ENCODE measurements around the gene GLO1.

GLO1 gene

DNA sequence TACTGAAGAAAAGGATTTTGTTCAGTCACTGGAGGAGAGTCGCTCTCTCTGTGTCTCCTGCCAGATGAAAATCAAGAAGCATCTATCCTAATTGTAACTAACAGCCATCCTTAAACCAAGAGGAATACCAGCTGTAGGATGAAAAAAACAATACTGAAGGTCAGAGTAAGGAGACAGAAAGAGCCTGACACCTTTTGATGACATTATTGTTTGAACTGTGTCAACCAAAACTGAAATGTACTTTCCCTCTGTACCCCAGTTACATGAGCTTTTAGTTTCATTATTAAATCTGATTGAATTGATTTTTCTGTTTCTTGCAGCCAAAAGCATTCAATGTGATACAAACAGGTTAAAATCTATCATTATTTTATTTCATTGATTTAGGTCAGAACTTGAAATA lies 46.0 kb downstream of the GLO1 start:
- no peak for DNase-seq

DNA sequence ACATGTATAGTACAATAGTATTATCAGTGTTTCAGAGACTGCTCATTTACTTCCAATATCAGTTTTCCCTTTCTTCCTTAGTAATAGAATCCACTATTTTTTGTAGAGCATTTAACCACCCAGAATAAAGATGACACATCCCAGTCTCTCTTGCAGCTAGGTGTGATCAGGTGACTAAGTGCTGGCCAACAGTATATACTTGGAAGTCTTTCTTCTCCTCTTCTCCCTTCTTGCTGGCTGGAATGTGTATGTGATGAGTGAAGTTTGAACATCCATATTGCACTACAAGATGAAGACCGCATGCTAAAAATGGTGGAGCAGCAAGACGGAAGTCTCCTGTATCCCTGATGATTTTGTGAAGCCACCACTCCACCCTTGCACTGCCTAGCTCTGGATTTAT lies 48.7 kb downstream of the GLO1 start:
- no peak for DNase-seq

DNA sequence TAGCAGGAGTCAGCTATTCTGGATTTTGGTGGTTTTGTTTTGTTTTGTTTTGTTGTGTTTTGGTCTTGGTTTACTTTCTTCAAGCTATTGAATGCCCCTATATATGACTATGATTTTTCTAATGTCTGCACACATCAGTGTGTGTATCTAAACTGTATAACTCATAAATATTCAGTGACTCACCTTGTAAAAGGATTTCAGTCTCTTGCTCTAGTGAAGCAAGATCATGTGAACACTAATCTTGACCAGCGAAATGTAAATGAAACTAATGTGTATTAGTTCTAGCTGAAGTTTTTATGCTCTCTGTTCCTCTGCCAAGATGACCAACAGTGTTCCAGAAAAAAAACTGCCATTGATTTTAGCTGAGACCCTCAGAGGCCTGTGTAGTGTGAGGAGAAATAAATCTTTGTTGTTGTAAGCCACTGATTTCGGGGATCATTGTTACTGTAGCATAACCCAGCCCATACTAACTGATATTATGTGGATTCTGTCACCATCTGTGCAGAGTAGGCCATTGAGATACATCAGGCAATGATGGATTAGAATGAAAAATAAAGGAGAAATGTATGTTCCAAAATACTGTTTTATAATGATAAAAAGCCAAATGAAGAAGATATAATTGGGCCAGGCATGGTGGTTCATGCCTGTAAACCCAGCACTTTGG lies 51.7 kb downstream of the GLO1 start:
- no peak for DNase-seq

DNA sequence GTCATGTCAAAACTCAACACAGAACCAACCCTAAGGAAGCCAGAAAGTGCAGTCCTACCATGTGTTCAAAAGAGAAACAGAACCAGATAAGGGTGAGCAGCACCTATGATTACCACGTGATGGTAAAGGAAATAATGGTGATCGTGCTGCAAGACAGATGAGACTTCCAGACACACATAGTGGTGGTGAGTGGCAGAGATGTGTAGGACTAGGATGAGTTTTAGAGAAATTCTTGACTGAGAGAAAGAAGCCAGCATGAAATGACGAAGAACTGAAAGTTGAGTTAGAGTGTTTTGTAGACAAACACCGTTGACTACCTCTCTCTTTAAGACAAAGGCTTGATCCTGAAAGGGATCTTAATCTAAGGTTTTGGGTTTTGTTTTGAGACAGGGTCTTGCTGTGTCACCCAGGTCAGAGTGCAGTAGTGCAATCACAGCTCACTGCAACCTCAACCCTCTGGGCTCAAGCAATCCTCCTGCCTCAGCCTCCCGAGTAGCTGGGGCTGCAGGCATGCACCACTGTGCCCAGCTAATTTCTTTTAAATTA lies 52.7 kb downstream of the GLO1 start:
- DNase-seq, result no peak

DNA sequence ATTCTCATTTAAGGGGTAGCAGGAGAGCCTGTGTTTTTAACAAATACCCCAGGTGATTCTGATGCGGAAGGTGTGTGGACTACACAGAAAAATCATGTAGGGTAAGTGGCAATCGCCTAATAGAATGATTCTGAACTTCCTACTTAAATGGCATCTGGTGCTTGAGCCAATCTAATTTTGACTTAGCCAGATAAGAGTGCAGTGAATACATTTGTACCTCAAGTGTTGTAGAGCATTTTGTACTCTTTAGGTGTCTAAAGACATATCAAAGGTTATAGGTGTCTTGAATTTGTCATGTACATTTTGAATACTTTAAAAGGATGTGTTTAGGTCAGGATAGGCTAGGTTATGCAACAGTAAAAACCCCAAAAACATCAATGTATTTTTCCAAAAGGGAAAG lies 53.2 kb downstream of the GLO1 start:
- DNase-seq, result no peak

DNA sequence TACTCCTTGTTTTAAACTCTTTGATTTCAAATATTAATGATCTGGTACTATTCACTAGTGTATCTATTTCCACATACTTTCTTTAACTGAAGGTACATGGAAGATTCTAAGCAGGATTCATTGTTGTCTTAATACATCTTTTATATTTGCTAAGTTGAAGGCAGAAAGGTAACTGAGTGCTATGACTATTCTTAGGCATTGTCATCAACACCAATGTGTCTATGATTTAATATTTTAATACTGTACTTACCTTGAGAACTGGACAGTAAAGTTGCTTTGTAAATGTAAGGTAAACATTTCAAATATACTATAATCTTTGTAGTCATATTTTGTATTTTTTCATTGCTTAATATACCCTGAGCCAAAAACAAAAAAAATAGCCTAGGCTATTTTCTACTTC lies 54.3 kb downstream of the GLO1 start:
- DNase-seq, result no peak

DNA sequence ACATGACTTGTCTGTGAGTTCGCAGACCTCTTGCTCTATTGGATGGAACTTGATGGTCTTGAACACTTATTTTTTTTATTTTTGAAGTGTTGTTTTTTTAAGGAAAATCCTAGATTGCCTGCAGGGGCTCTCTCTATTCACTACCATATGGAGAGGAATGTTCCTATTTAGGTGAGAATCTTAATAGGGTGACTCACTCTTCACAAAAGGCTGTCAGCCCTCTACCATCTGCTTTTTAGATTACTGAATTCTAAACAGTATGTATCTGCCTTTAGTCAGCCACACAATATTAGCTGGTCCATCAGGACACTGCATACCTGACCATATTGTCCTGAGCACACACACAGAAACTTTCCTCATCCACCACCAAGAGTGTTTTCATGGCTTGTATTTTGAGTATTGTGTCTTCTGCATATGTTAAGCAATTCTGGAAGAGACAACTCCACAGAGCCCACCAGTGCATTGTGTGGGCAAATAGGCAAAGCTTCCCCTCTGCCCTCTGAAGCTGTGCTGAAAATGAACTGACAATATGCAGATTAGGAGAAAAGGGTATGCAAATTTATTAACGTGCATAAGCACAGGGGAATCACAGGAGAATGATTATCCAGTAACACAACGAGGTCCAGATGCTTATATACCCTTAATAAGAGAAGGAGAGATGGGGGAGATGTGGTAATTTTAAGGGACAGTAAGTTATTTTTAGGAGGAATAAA lies 56.6 kb downstream of the GLO1 start:
- no peak for DNase-seq

DNA sequence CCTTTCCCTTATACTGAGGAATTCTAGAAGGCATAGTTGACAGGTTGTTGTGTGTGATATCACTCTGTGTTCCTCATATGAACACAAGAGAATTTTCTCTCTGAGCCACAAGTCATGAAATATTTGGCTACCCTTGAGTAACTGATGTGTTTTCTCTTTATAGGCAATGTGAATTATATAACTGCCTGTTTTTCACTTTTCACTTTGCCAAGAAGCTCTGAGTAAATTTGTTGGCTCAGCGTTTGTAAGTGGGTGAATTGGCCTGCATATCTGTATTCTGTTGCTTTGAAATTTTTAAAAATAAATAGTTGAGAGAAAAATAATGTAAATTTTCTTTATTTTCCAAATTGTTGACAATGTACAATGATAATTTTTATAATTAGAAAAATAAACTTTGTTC lies 58.0 kb downstream of the GLO1 start:
- no peak for DNase-seq

DNA sequence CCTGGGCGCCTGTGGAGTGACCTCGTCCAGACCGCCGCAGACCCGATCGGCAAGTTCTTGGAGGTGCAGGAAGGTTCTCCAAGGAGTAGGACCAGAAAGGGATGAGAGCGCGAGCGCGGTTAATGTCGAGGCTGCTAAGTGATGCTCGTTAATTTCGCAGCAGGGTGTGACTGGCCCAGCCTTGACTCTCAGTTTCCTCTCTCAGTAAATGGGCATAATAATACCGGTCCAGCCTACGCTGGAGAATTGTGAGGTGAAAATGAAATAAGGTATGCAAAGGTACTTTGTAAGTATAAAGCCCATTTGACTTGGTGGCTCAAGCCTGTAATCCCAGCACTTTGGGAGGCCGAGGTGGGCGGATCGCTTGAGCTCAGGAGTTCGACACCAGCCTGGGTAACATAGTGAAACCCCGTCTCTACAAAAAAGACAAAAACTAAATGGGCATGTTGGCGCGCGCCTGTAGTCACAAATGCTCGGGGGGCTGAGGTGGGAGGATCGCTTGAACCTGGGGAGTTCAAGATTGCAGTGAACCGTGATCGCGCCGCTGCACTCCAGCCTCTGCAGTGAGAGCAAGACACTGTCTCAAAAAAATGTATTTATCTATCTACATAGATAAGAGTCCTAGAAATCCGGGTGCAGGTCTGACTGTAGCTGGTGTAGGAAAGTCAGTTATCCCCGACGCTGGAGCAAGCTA lies 62.6 kb downstream of the GLO1 start:
- no peak for DNase-seq

DNA sequence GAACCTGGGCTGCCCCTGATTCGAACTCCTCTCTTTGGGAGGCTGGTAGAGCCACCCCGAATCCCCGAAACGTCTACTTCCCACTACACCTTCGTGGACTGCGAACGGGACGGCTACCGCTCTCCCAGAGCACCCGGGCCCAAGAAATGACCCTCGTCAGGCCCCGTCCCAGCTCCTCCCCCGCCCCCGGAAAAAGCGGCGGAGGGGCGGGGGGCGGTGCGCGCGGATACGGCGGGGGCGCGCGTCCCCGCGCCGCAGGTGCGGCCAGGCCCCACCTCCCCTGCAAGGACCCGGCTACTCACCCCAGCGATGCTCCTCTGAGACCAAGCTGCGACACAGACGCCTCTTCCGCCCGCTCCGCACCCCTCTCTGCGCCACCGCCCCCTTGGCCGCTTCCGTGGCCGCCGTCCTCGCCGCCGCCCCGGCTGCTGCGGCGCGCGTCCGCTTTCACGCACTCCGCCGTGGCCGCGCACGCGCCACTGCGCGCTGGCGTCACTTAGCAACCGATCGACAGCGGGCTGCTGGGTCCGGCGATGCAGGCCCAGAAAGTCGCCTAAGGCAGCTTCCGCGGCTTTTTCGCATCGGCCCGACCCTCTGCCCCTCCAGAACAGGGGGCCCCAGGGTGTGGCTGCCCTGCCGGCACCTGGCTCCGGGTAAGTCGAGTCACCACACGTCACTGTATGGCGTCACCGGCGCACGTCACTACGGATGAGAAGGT lies 63.3 kb downstream of the GLO1 start, which contains the start of gene BTBD9:
BTBD9 (minus strand) TSS at position 432 of the 718 bp plus-strand sequence.
- peak; percentile 80 for DNase-seq

DNA sequence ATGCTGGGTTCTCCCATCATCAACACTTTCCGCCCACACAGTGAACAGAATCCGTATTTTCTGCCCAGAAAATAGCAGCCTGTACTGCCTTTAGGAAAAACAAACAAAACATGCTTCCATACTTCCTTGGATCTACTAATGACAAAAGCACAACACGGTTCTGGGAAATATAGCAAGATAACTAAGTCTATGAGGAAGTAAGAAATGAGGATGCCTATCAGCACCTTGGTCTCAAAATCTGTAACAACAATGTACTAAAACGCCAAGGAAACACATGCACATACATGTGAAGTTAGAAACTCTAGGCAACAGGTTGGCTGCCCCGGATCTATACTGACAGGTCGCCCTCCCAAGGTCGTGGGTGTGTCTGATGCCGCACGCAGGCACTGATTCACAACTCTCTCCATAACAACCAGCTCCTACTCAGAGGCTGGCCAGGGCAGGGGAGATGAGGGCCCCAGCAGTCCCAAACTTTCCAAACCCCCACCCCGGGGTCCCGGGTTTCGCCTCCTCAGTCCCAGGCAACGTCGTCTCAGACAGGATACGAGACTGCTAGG lies 63.9 kb downstream of the GLO1 start:
- DNase-seq, result peak; percentile 42

DNA sequence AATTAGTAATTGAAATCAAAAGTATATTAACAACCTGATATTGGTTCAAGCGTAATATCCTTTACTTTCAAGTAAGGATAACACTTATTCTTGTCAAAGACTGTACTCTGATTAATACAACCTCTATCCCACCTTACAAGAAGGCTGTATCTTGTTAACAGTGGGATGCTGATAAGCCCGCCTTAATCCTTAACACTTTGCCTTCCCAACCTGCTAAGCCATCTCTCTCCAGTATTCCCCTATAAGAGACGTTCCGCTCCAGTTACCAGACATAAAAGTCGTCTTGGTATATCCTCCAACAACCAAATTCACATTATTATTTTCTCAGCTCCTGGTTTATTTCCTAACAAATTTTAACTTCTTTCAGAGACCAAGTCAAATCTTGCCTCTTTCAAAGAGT lies 65.2 kb downstream of the GLO1 start:
- DNase-seq, result no peak

DNA sequence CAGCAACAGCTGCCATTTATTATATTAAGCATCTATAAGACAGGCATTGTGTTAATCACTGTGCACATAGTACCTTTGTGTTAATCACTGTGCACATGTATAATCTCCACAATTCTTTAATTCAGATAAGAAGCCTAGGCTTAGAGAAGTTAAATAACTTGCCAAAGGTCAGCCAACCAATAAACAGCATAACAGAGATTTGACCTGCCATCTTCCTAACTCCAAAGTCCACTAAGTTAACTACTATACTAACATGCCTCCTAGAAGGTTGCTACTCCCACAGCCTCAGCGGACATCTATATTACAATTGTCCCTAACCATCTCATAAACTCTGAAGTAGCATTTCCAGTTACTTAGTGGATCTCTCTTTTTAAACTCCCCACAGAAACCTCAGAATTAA lies 66.9 kb downstream of the GLO1 start:
- no peak for DNase-seq

DNA sequence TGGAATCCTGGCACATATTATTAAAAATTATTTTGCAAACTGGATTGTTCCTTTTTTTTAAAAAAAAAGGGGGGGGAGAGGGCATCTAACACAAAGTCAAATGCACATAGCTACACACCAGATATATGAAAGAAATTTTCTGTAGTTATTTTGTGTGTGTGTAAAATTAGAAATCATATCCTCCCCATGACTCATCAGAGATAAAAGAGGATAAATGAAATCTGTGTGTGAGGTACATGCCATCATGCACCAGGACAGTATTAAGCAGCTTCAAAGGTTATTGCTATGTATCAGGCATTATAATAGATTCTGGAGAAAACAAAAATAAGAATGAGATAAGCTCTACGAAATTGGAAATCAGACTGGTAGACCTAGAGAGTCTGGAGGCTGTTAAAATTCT lies 68.4 kb downstream of the GLO1 start:
- DNase-seq, result no peak

DNA sequence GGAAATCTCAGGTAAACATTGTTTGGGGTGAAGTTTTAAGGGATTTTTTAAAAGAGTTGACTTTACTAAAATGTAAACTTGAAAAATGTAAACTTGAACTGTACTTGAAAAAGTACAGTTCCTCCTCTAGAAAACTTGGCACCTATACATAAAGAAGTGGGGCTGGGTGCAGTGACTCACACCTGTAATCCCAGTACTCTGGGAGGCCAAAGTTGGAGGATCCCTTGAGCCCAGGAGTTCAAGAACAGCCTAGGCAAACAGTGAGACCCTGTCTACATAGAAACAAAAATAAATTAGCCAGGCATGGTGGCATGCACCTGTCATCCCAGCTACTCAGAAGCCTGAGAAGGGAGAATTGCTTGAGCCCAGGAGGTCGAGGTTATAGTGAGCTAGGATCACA lies 70.5 kb downstream of the GLO1 start:
- no peak for DNase-seq

DNA sequence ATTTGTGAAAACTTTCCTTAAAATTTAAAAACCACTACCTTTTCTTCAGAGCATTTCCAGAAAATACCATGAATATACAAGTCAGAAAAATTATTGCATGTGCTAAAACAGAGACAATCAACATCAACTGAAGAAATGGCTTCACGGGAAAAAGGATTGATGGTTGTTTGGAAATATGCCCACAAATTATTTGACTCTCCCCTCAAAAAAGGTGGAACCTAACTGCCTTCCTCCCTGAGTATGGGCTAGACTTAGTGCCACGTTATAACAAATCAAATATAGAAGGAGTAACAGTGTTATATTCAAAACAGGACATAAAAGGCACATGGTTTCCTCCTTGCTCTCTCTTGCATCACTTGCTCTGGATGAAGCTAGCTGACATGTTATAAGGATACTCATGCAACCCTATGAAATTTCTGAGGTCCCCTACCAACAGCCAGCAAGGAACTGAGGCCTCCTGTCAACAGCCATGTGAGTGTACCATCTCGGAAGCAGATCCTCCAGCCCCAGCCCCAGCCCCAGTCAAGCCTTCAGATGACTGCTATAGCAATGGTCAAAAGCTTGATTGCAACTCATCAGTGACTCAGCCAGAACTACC lies 71.7 kb downstream of the GLO1 start:
- DNase-seq, result no peak
